Measurements from ENCODE around the gene GRIK1. TPM values are rescaled to one million over a fixed set of nuclear protein-coding genes. Genes with fewer than 3 reads are reported as not detected.

Gene GRIK1
- total and polyA plus RNA-seq, 2 donors (not counting 1 experiment from before 2014, with no cell fraction given) = not detected

DNA sequence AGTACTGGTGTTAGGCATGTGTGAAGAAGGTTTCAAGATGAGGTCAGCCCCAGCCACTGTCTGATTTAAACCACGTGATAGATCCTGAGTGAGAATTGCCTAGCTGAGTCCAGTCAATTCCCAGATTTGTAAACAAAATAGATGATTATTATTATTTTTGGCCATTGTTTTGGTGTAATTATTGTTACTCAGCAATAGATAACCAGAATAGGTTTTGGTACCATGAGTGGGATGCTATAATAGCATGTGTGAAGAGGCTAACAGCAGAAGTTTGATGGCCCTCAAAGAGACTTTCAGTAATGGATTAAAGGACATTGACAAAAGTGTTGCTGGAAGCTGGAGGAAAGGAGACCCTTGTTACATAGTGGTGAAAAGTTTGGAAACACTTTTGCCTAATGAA lies 426.3 kb downstream of the GRIK1 start:
- no peak overlapping the region for H3K4me3 Mint-ChIP-seq
- H3K4me1 Mint-ChIP-seq = no peaks in the 10 kb centered on the region
- H3K9me3 ChIP-seq (ENCODE audit: control extremely low read depth in 1 of 3, control insufficient read depth in 2 of 3, insufficient read depth in 1 of 3, low read length in 2 of 3) = peaks cover 0 to 15% (median 0%) of the 10 kb centered on the region in 3 donors
- no peak for ATAC-seq (ENCODE audit: low read depth)
- no peak overlapping the region for H3K27ac ChIP-seq (ENCODE audit: low read length in 2 of 2)
- no CpG with 5 or more reads among the region's 1 CpG for WGBS (ENCODE audit: insufficient coverage)
- CTCF ChIA-PET = no interaction called here
- H3K27ac Mint-ChIP-seq = no peak overlapping the region
- H4K20me1 ChIP-seq (ENCODE audit: control insufficient read depth, insufficient read depth, low read length, poor library complexity, severe bottlenecking) = no peaks in the 10 kb centered on the region
- POLR2A ChIA-PET = no interaction called here
- H3K79me2 ChIP-seq (ENCODE audit: control insufficient read depth, insufficient read depth, low read length) = no peaks in the 10 kb centered on the region
- H2AFZ ChIP-seq (ENCODE audit: insufficient read depth, low read depth, low read length, poor library complexity, severe bottlenecking) = no peak overlapping the region
- H3K36me3 ChIP-seq (replicated peaks in 1 of 2; ENCODE audit: control extremely low read depth in 1 of 2, control insufficient read depth in 1 of 2, extremely low read depth in 1 of 2, insufficient read depth in 2 of 2, low read length in 1 of 2) = no peaks in the 10 kb centered on the region
- no peaks in the 10 kb centered on the region for H3K4me1 ChIP-seq (ENCODE audit: control insufficient read depth in 2 of 2, insufficient read depth in 2 of 2, low read length in 2 of 2)
- DNase-seq = no peak
- intact Hi-C loops (cut with micrococcal nuclease) = no loop called here
- no peaks in the 10 kb centered on the region for H3K27me3 ChIP-seq (replicated peaks in 1 of 4; ENCODE audit: control extremely low read depth in 1 of 4, control insufficient read depth in 3 of 4, insufficient read depth in 4 of 4, low read length in 3 of 4)
- H3K4me2 ChIP-seq (replicated peaks; ENCODE audit: low read depth, low read length, poor library complexity, severe bottlenecking) = no peak overlapping the region
- no peak overlapping the region for H3K4me3 ChIP-seq (ENCODE audit: control extremely low read depth in 1 of 5, extremely low read depth in 1 of 5, insufficient read depth in 1 of 5, low read depth in 2 of 5, low read length in 4 of 5)
- peaks cover 11% of the 10 kb centered on the region for H3K9me3 Mint-ChIP-seq (ENCODE audit: insufficient read depth)
- no peaks in the 10 kb centered on the region for H3K27me3 Mint-ChIP-seq
- TF ChIP-seq EZH2 (IDR thresholded peaks at IDR 0.05; ENCODE audit: borderline replicate concordance, insufficient read depth, low read depth, low read length, poor library complexity, severe bottlenecking) (no peak), CTCF (IDR thresholded peaks at IDR 0.05) (no peak)
- no peak overlapping the region for H3K9ac ChIP-seq (ENCODE audit: low read length)

- Mint-ChIP-seq H3K27ac (no peak overlapping the region), H3K27me3 (no peaks in the 10 kb centered on the region), H3K4me1 (peaks cover 8% of the 10 kb centered on the region), H3K9me3 (ENCODE audit: insufficient read depth) (peaks cover 11% of the 10 kb centered on the region), H3K4me3 (no peak overlapping the region)
- Histone ChIP-seq H3K9ac (ENCODE audit: low read length) (no peak overlapping the region), H3K4me2 (replicated peaks; ENCODE audit: low read depth, low read length, poor library complexity, severe bottlenecking) (no peak overlapping the region), H3K36me3 (replicated peaks in 1 of 2; ENCODE audit: control extremely low read depth in 1 of 2, control insufficient read depth in 1 of 2, extremely low read depth in 1 of 2, insufficient read depth in 2 of 2, low read length in 1 of 2) (no peaks in the 10 kb centered on the region), H3K4me3 (ENCODE audit: control extremely low read depth in 1 of 5, extremely low read depth in 1 of 5, insufficient read depth in 1 of 5, low read depth in 2 of 5, low read length in 4 of 5) (no peak overlapping the region), H3K27me3 (replicated peaks in 1 of 4; ENCODE audit: control extremely low read depth in 1 of 4, control insufficient read depth in 3 of 4, insufficient read depth in 4 of 4, low read length in 3 of 4) (no peaks in the 10 kb centered on the region), H2AFZ (ENCODE audit: insufficient read depth, low read depth, low read length, poor library complexity, severe bottlenecking) (no peak overlapping the region), H3K9me3 (ENCODE audit: control extremely low read depth in 1 of 3, control insufficient read depth in 2 of 3, insufficient read depth in 1 of 3, low read length in 2 of 3) (peaks cover 0 to 15% (median 0%) of the 10 kb centered on the region in 3 donors), H3K4me1 (ENCODE audit: control insufficient read depth in 2 of 2, insufficient read depth in 2 of 2, low read length in 2 of 2) (no peaks in the 10 kb centered on the region), H3K27ac (ENCODE audit: low read length in 2 of 2) (no peak overlapping the region), H4K20me1 (ENCODE audit: control insufficient read depth, insufficient read depth, low read length, poor library complexity, severe bottlenecking) (no peaks in the 10 kb centered on the region), H3K79me2 (ENCODE audit: control insufficient read depth, insufficient read depth, low read length) (no peaks in the 10 kb centered on the region)
- intact Hi-C loops (cut with micrococcal nuclease) = no loop called here
- no peak for ATAC-seq (ENCODE audit: low read depth)
- CTCF ChIA-PET = no interaction called here
- POLR2A ChIA-PET = no interaction called here
- no peak for DNase-seq
- TF ChIP-seq EZH2 (IDR thresholded peaks at IDR 0.05; ENCODE audit: borderline replicate concordance, insufficient read depth, low read depth, low read length, poor library complexity, severe bottlenecking) (no peak), CTCF (IDR thresholded peaks at IDR 0.05) (no peak)
- 93% methylated on average over 3 of the region's 4 CpGs for WGBS (ENCODE audit: insufficient coverage)
These were observed 428.7 kb downstream of the GRIK1 start for GRCh38 chr21:29511096-29511495.
